ENCODE data around the gene LIPN.

LIPN gene

GRCh38 chr10:88820748-88821401 is 61.1 kb downstream of the LIPN start:
- FAIRE-seq (no peak), DNase-seq (ENCODE audit: insufficient read length, low spot score) (no peak)

GRCh38 chr10:88826388-88826787 is 66.6 kb downstream of the LIPN start:
- DNase-seq (ENCODE audit: insufficient read length, low spot score) = no peak
- FAIRE-seq = no peak

GRCh38 chr10:88827671-88828070 is 67.9 kb downstream of the LIPN start:
- FAIRE-seq (no peak), DNase-seq (ENCODE audit: insufficient read length, low spot score) (no peak)

GRCh38 chr10:88828310-88828709 is 68.5 kb downstream of the LIPN start:
- DNase-seq (ENCODE audit: insufficient read length, low spot score) (no peak), FAIRE-seq (no peak)
